Stimulated activated CD4-positive, alpha-beta T cell treated with anti-CD3 and anti-CD28 coated beads, Interleukin-2, amount 100 ng/mL, for 48 hours (primary cell): ENCODE measurements around the gene NCR3LG1.
A peak's percentile ranks its signal among the peaks of the same experiment; 100 is the strongest.

ENCODE experiments used
- DNase-seq, 2 donors: peaks; one replicate each; pipeline ENCODE4 v3.0.0-alpha.2; 2020

NCR3LG1 gene

DNA sequence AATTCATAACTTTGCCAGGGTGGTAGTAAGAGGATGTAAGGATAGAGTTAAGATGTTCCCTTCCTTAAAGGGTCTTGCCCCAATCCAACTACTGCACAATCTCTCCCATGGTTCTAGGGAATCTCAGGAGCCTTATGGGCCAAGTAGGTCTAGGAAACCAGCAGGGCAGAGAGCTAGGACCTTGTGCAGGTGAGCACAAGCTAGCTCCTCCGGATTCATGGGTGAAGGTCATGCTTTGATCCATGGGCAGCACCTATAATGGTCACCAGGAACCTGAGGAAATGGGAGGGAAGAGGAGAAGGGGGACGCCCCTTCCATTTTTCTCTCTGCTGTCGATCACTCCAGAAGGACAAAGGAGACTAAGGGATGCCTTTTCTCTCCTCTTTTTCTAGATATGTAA, 20.0 kb downstream of the NCR3LG1 start:
- DNase-seq = no peak

DNA sequence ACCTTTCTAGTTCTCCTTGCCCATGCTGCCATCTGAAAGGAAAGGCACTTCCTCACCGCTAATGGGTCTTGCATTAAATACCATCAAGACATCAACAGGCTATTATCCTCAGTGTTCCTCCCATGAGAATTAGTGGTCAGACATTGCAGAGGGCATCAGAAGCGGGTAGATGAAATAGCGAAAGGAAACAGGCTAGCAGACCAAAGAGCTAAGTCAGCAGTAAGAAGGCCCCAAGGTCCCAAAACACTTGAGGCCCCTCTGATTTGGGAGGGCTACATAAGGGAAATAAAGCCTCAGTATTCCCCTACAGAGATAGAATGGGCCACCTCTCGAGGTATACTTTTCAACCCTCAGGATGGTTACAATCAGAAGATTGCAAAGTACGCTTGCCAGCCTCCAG, 23.9 kb downstream of the NCR3LG1 start:
- DNase-seq = no peak

DNA sequence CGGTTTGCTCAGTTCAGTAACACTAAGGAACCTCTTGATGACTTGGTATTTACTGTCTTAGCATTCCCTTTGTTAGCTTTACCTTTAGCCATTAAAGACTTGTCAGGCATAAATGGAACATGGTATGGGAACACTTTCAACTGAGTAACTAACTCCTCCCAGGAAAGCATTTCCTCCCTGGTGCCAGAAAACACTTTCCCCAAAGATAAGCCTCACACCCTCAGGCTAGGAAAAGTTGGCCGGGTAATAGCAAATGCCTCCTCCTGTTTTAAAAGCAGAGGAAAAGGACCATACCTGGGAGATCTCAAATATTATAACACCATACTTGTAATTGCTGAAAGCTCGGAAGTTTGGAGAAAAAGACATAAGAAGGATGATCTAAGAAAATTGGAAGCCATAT, 24.9 kb downstream of the NCR3LG1 start:
- no peak for DNase-seq

DNA sequence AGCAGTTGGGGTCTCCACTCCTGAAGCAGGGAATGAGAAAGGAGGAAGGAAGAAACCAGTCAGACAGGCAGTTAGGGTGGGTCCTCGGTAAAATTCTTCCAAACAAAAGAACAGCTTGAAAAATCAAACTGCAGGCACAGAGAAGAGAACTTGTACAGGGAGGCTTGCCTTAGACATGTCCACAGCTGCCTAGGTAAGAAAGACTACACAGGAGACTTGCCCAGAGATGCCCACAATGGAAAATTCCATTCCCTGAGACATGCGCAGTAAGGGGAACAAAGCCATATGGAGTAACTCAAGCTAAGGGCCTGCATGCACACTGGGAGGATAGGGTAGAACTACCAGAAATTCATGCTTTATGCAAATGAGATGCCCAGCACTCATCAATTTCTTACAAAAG, 27.1 kb downstream of the NCR3LG1 start:
- DNase-seq = no peak

DNA sequence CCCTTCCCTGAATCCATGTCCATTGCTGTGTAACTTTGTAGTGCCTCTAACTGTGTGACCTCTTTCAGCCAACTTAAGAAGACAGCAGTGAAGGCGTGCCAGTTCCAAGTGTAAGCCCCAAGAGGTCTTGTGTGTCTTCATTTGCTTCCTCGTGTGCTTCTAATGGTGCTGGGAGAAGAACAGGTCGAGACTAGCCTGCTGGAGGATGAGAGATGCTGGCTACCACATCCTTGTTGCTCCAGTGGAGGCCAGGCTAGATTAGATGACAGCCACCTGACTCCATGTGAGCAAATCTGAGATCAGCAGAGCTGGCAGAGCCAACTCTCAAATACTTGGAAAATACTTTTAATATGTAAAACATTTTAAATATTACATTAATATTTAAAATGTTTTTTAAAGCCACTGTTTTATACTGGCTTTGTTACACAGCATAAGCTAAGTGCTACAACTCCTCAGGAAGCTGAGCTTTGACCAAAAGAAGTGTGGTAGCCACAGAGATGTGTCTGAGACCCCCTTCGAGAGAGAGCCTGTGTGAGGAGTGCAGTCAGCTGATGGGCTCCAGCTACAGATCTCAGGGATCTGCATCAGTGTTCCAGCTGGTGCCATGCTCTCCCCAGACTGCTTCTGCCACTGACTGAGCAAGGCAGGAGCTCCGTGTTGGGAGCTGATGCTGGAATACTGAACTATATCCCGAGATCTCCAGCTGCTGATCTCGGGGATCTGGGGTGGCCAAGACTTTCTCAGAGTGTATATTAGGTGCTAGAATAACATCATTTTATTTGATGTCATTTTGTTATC, 28.0 kb downstream of the NCR3LG1 start:
- DNase-seq = no peak

- no peak for DNase-seq
Measured at GRCh38 chr11:17381156-17381555, 29.6 kb downstream of the NCR3LG1 start.

DNA sequence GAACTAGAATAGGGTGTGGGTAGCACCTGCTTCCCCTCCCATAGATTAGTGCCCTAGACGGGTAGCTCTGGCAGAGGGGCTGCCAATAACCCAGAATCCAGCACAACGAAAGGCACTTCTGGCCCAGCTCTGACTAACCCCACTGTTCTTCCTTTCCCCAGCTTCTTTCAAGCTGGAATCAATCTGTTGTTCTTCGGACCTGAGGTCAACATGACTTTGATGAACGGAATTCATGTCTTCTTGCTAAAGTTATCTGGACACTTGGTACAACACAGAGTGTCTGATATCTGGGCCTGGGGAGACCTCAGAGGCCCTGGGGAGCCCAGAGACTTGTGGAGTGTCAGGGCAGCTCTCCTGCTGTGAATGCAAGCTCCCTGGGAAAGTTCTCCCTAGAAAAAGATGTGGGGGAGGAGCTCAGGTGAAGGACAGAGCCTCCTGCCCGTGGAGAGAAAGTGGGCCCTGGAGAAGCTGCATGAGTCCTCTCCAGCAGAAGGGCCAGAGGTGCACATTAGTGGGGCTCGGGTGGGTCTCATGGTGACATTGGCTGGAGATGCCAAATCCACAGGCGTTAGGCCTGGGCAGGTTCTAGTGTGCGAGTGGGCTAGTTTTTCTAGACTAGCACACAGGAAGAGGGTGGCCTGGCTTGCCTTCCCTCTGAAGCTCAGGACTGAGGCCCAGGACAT, 30.6 kb downstream of the NCR3LG1 start:
- no peak for DNase-seq

DNA sequence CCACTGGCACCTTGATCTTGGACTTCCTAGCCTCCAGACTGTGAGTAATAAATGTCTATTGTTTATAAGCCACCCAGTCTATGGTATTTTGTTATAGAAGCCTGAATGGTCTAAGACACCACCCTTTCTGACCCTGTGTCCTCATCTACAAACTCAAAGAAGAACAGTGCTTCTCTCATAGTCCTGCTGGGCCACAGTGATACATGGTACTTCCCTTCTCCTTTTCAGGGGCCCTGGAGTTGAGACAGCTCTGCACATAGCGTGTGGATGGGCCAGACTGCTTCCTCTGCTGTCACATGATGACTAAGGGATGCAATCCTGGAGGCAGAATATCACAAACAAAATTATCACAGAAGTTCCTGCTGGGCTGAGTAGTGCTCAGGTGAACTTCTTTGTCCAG, 31.9 kb downstream of the NCR3LG1 start:
- no peak for DNase-seq

DNA sequence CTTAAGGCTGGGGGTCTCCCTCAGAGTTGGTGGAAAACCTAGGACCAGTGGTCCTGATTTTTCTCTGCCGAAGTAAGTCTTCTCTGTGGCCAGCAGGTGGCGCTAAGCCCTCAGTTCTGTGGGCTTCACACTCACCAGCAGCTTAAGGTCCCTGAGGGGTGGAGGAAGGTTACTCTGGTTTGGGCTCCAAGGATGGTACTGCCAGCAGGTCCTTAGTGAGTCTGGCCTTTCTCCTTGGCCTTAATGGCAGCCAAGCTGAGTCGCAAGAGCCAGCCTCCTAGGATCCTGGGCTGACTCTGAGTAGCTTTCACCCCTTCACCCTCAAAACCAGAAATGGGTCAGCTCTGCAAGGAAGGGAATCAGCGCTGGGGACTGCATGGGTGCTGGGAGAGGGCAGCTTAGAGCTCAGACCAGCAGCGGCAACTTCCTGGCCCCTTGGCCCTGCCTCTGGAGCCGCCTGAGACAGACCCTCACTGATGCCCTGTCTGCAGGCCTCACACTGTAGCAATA, 32.5 kb downstream of the NCR3LG1 start:
- DNase-seq = peak; percentile 78 to 79

GRCh38 chr11:17385492-17385891, 33.9 kb downstream of the NCR3LG1 start:
- no peak for DNase-seq

DNA sequence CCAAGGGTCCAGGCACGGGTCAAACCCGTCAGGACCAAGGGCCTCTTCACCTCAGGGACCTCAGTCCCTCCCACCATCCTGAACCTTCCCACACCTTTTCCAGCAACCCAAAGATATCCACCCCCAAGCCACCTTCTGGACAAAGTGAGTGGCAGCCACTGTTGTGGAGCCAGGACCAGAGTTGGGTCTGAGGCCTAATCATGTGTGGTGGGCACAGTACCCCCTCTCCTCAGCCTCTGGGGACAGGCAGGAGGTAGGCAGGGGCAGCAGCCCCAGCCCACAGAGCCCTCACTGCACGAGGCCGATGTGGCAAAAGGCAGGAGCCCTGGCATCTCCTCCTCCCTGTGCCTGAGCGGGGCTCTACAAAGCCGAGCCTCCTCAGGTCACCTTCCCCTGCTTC, 34.3 kb downstream of the NCR3LG1 start:
- DNase-seq = no peak

DNA sequence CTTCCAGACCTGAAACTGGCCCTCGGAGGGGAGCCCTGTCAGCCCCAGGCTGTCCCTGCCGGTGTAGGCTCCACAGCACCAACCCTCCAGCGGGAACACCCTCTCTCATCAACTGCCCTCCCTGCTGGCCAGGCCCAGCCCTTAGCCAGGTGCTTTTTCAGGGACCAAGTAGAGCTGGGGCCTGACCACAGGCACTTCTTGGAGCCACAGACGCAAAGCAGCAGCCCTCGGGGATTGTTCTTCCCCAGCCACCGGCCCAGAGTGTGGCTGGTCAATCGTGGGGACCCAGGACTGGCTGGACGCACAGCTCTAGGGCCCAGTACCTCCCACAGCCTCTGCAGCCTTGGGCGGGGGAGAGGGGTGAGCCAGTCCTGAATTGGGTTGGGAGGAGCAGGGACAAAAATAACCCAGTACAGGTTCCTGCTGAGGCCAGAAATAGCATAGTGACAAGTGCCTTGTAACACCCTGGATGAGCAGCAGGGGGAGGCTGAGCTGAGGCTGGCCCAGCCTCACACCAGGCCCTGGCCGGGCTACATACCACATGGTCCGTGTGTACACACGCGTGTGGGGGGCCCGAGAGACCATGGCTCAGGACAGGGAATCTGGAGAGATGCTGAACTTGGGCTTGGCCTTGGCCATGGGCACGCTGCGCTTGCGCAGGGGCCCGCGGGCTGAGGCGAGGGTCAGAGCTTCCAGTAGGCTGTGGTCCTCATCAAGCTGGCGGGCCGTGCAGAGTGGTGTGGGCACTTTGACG, 34.9 kb downstream of the NCR3LG1 start:
- peak; percentile 43 for DNase-seq

GRCh38 chr11:17387254-17387653, 35.7 kb downstream of the NCR3LG1 start:
- DNase-seq = no peak

DNA sequence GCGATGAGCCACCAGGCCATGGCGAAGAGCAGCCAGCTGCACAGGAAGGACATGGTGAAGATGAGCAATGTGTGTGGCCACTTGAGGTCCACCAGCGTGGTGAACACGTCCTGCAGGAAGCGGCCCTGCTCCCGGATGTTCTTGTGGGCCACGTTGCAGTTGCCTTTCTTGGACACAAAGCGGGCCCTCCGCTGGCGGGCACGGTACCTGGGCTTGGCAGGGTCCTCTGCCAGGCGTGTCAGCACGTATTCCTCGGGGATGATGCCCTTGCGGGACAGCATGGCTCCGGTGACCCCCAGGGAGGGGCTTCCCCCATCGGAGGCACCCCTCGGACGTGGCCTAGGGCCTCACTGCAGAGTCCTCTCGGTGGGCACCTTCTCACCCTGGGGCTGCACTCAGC, 36.2 kb downstream of the NCR3LG1 start:
- no peak for DNase-seq

- peak in 1 of 2 donors; percentile 8 for DNase-seq
Measured at GRCh38 chr11:17388609-17389210, 37.1 kb downstream of the NCR3LG1 start, which contains the start of gene KCNJ11. KCNJ11 (minus strand) TSS chr11:17388659; CDS start chr11:17388091, 568 bp downstream.

DNA sequence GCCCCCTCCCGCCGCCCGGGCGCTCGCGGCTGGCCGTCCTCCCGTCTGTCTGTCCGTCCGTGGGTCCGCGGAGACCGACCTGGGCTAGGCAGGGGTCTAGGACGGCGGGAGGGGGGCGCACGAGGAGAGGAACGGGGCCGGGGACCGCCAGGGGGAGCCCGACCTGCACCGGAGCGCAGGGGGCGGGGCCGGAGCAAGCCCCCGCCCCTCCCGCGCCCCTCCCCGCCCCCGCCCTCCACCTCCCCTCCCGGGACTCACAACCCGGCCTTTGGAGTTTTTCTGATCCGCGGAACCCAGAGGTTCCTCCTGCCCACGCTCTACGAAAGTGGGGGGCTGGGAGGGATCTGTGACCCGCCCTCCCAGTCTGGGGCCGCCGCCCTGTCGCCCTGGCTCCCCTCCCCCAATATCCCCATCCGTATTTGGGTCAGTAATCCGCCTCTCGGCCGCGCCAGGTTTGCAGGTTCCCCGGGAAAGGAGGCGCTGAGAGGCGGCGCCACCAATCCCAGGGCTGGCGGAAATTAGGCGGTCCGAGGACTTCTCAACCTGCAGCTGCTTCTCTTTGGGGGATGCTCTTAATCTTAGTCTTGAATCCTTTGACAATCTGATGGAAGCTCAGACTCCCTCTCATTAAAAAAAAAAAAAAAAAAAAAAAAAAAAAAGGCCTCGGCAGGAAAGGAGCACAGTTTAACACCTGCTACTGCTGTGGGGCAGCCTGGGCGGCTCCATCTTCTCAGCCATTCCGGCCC, 37.8 kb downstream of the NCR3LG1 start:
- peak; percentile 67 to 72 for DNase-seq

DNA sequence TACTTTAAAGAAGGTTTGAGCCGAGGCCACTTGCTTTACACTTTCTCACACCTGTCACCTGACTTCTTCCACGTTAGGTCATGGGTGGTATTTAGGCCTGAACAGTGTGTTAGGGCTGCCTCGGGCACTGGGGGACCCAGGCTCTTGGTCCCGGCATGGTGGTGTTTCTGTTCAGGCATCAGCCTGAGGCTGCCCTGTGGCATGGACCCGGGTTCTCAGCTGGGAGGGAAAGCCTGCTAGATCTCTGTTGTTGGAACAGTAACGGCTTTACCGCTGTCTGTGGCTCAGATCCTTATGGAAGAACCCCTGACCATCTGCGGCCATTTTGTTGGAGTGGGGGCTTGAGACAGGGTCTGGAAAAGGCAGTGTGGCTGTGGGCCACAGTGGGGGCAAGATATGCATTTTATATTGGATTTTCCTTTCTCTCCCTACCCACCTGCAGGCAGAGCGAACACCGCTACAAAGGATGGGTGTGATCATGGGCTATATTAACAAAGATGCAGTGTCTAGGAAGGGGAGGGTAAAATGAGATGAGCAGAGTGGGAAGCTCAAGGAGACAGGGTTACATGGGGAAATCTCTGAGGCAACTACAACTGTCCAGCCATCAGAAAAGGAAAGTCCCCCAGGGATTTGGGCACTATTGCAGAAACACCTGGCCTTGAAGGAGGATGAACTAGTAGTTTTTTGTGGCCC, 38.5 kb downstream of the NCR3LG1 start:
- no peak for DNase-seq

DNA sequence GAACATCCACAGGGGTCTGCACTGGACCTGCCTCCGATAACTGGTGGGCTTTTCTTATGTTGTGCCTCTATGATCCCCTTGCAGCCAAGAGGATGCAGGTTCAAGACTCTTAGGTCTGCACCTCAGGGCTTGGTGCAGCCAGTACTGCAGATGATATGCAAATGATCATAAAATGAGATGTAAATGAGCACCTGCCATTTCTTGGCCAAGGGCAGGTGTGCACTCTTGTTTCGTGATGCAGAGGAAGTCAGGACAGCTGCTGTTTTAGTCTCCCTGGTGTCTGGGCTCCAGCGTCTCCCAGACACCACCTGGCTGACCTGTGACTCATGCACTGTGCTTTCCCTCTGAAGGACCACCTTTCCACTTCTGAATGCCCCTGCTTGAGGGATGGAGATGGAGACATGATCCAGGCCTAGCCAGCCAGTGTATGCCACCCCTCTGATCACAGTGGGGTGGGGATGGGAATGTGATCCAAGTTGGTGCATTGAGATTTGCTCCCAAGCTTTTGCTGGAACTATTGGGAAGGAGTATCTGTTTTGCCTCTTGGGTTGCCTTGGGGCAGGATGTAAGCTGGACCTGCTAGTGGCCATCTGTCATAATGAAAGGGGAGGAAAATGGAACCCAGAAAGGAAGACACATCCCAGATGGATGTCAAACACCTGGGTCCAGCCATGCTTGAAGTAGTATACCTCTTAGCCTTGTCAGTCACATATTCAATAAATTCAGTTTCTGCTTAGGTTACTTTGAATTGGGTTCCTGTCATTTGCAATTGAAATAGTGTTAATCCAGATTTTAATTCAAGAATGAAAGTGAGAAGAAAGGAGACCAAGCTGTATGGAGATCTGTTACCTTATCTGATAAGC, 40.1 kb downstream of the NCR3LG1 start:
- DNase-seq = no peak

DNA sequence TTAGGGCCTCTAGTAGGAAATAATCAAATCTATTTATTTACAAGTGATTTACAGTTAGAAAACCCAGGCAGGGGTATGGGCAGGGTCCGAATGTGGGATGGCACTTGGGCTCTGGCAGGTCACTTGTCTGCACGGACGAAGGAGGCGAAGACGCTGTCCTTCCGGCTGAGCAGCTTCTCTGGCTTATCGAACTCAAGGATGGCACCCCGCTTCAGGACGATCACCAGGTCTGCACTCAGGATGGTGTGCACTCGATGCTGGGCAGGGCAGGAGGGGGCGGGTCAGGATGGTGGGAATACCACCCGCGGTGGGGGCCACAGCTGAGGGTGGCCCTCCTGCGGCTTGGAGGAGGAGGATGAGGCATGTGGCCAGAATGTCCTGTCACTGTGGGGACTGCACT, 41.3 kb downstream of the NCR3LG1 start:
- no peak for DNase-seq

DNA sequence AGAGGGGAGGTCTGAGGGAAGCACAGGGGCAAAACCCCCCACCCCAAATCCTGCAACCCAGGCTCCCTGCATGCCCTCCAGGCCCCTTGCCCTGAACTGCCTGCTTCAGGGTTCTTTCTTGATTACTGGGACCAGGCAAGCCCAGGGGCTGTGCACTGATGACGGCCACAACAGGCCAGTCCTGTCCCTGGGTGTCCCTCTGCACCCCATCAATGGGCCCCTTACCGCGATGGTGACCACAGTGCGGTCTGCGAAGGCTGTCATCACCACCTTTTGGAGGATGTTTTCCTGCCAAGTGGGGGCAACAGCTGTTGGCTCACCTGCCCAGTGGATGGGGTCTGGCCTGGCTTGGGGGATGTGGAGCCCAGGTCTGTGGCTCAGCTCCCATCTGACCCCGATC, 41.9 kb downstream of the NCR3LG1 start:
- DNase-seq = no peak
